IMR-90 (cell line): ENCODE results near the gene MREG. TPM values are rescaled to one million over a fixed set of nuclear protein-coding genes. Genes with fewer than 3 reads are reported as not detected.
A peak's percentile ranks its signal among the peaks of the same experiment; 100 is the strongest.

Experiments
- ATAC-seq: fragments of 200-7000 bp; cut with Tn5 transposase; 2 replicates; pipeline ENCODE4 v1.9.1; 2020; ENCODE audit warnings: low read depth, mild to moderate bottlenecking, moderate library complexity
- BruUV-seq: library from RNA; stranded (reverse); fragments of 400-500 nt; replicated peaks from 2 replicates; lab custom pipeline; 2021; lab: Mats Ljungman, UMichigan
- CTCF ChIA-PET: fragments of 300-600 bp; formaldehyde crosslinking; extraction: SDS; loops from one replicate; lab custom pipeline; 2021; ENCODE audit warnings: antibody characterized with exemption; lab: Yijun Ruan, JAX
- POLR2A ChIA-PET: fragments of 300-600 bp; sonication (Branson Sonifier 250); formaldehyde crosslinking; loops from one replicate; lab custom pipeline; 2022; ENCODE audit warnings: antibody characterized with exemption; ENCODE audit not compliant: unreplicated experiment; lab: Charles Lee
- DNase-seq: peaks from one replicate; pipeline ENCODE4 v3.0.0; 2013
- H2AFZ ChIP-seq: replicated peaks from 2 replicates; pipeline ENCODE3; 2013; ENCODE audit warnings: low read length, mild to moderate bottlenecking; ENCODE audit not compliant: poor library complexity
- H2AK5ac ChIP-seq: 2 replicates; pipeline ENCODE4 v1.6.1; 2013; ENCODE audit warnings: low read depth, low read length, inconsistent platforms
- H2AK9ac ChIP-seq: replicated peaks from 2 replicates; pipeline ENCODE3; 2013; ENCODE audit warnings: mild to moderate bottlenecking, low read depth, low read length, moderate library complexity; ENCODE audit not compliant: poor library complexity
- H2BK120ac ChIP-seq: 2 replicates; pipeline ENCODE4 v1.6.1; 2013; ENCODE audit warnings: low read depth, low read length, inconsistent platforms
- H2BK15ac ChIP-seq: 3 replicates; pipeline ENCODE4 v1.6.1; 2013; ENCODE audit warnings: low read depth, low read length, inconsistent platforms
- H2BK20ac ChIP-seq: 2 replicates; pipeline ENCODE4 v1.6.1; 2013; ENCODE audit warnings: low read depth, mild to moderate bottlenecking, inconsistent platforms, low read length, moderate library complexity
- H2BK5ac ChIP-seq: 2 replicates; pipeline ENCODE4 v1.6.1; 2013; ENCODE audit warnings: mild to moderate bottlenecking, low read depth, low read length, inconsistent platforms; ENCODE audit not compliant: poor library complexity, severe bottlenecking
- H3K14ac ChIP-seq: replicated peaks from 2 replicates; pipeline ENCODE4 v1.6.1; 2013; ENCODE audit warnings: low read depth, low read length, inconsistent platforms
- H3K18ac ChIP-seq: 2 replicates; pipeline ENCODE4 v1.6.1; 2013; ENCODE audit warnings: low read depth, low read length, control low read depth
- H3K23ac ChIP-seq: 2 replicates; pipeline ENCODE4 v1.6.1; 2013; ENCODE audit warnings: low read depth, low read length, inconsistent platforms
- H3K27ac ChIP-seq: 2 replicates; pipeline ENCODE4 v1.5.1; 2013; ENCODE audit warnings: mild to moderate bottlenecking, control low read depth, low read length; ENCODE audit not compliant: insufficient read depth
- H3K27me3 ChIP-seq: 2 replicates; pipeline ENCODE4 v1.6.1; 2013; ENCODE audit warnings: low read length; ENCODE audit not compliant: control insufficient read depth, insufficient read depth
- H3K36me3 ChIP-seq: 2 replicates; pipeline ENCODE4 v1.6.1; 2013; ENCODE audit warnings: low read length, mixed read lengths; ENCODE audit not compliant: control insufficient read depth, insufficient read depth
- H3K4ac ChIP-seq: 2 replicates; pipeline ENCODE4 v1.6.1; 2013; ENCODE audit warnings: low read depth, low read length, inconsistent platforms
- H3K4me1 ChIP-seq: 2 replicates; pipeline ENCODE4 v1.6.1; 2013; ENCODE audit warnings: low read length, mixed read lengths; ENCODE audit not compliant: control insufficient read depth, insufficient read depth
- H3K4me2 ChIP-seq: 2 replicates; pipeline ENCODE4 v1.6.1; 2013; ENCODE audit warnings: low read depth, mild to moderate bottlenecking, control low read depth, low read length, moderate library complexity
- H3K4me3 ChIP-seq: 2 replicates; pipeline ENCODE4 v1.5.1; 2013; ENCODE audit warnings: low read depth, mild to moderate bottlenecking, control low read depth, low read length, moderate library complexity; ENCODE audit not compliant: insufficient read depth
- H3K56ac ChIP-seq: 2 replicates; pipeline ENCODE4 v1.6.1; 2013; ENCODE audit warnings: low read length, inconsistent platforms; ENCODE audit not compliant: insufficient read depth; ENCODE audit errors: extremely low read depth
- H3K79me1 ChIP-seq, 2 experiments: 2 replicates each; pipeline ENCODE4 v1.6.1; 2013; ENCODE audit warnings: low read length in 2 of 2, inconsistent platforms in 1 of 2, low read depth in 1 of 2
- H3K9ac ChIP-seq: 2 replicates; pipeline ENCODE4 v1.6.1; 2013; ENCODE audit warnings: low read depth, low read length, control low read depth
- H3K9me1 ChIP-seq: 2 replicates; pipeline ENCODE4 v1.6.1; 2013; ENCODE audit warnings: low read length, inconsistent platforms; ENCODE audit not compliant: insufficient read depth
- H3K9me3 ChIP-seq: 2 replicates; pipeline ENCODE4 v1.6.1; 2013; ENCODE audit warnings: low read length; ENCODE audit not compliant: control insufficient read depth, insufficient read depth
- H4K20me1 ChIP-seq: 2 replicates; pipeline ENCODE4 v1.6.1; 2013; ENCODE audit warnings: low read length, inconsistent platforms; ENCODE audit not compliant: insufficient read depth
- H4K5ac ChIP-seq: 2 replicates; pipeline ENCODE4 v1.6.1; 2013; ENCODE audit warnings: mild to moderate bottlenecking, low read depth, low read length, control low read depth
- H4K8ac ChIP-seq, 2 experiments: 2 replicates each; pipeline ENCODE4 v1.6.1; 2013; ENCODE audit warnings: low read depth in 2 of 2, low read length in 2 of 2, control low read depth in 1 of 2, inconsistent platforms in 1 of 2
- H4K91ac ChIP-seq: 2 replicates; pipeline ENCODE4 v1.6.1; 2013; ENCODE audit warnings: low read depth, low read length, inconsistent platforms; ENCODE audit not compliant: insufficient read depth
- BHLHE40 ChIP-seq: fragments of 150-350 bp; IDR thresholded peaks from 2 replicates; pipeline ENCODE4 v1.6.1; 2016; ENCODE audit warnings: mild to moderate bottlenecking, low read depth, low read length
- CEBPB ChIP-seq: IDR thresholded peaks from 2 replicates; pipeline ENCODE4 v1.6.1; 2012; ENCODE audit warnings: low read depth, low read length, improper control_type of control experiment
- CHD1 ChIP-seq: IDR thresholded peaks from 2 replicates; pipeline ENCODE4 v1.6.1; 2012; ENCODE audit warnings: low read depth, low read length, improper control_type of control experiment
- CTCF ChIP-seq: conservative IDR thresholded peaks from 2 replicates; pipeline ENCODE4 v1.5.1; 2012; ENCODE audit warnings: mild to moderate bottlenecking, low read depth, low read length, improper control_type of control experiment
- ELK1 ChIP-seq: fragments of 150-350 bp; IDR thresholded peaks from 2 replicates; pipeline ENCODE4 v1.6.1; 2016; ENCODE audit warnings: low read depth, mild to moderate bottlenecking, low read length, moderate library complexity, borderline replicate concordance
- FOS ChIP-seq: fragments of 150-350 bp; IDR thresholded peaks from 2 replicates; pipeline ENCODE4 v1.6.1; 2016; ENCODE audit warnings: low read depth, low read length
- MAFK ChIP-seq: IDR thresholded peaks from 2 replicates; pipeline ENCODE4 v1.6.1; 2012; ENCODE audit warnings: low read depth, low read length, improper control_type of control experiment
- MAZ ChIP-seq: IDR thresholded peaks from 2 replicates; pipeline ENCODE4 v1.6.1; 2012; ENCODE audit warnings: low read depth, mild to moderate bottlenecking, low read length, improper control_type of control experiment, moderate library complexity, borderline replicate concordance
- MXI1 ChIP-seq: IDR thresholded peaks from 2 replicates; pipeline ENCODE4 v1.6.1; 2012; ENCODE audit warnings: low read depth, mild to moderate bottlenecking, low read length, moderate library complexity, borderline replicate concordance
- NFE2L2 ChIP-seq: fragments of 150-350 bp; IDR thresholded peaks from 2 replicates; pipeline ENCODE4 v1.6.1; 2016; ENCODE audit warnings: low read depth, mild to moderate bottlenecking, low read length
- POLR2A ChIP-seq: IDR thresholded peaks from 2 replicates; pipeline ENCODE4 v1.6.1; 2012; ENCODE audit warnings: mild to moderate bottlenecking, low read depth, low read length
- RAD21 ChIP-seq: IDR thresholded peaks from 2 replicates; pipeline ENCODE4 v1.6.1; 2012; ENCODE audit warnings: low read length, improper control_type of control experiment
- RCOR1 ChIP-seq: IDR thresholded peaks from 2 replicates; pipeline ENCODE4 v1.6.1; 2012; ENCODE audit warnings: mild to moderate bottlenecking, low read length, improper control_type of control experiment; ENCODE audit not compliant: insufficient replicate concordance
- RFX5 ChIP-seq: IDR thresholded peaks from 2 replicates; pipeline ENCODE4 v1.8.0; 2012; ENCODE audit warnings: low read depth, mild to moderate bottlenecking, low read length, moderate library complexity
- SMC3 ChIP-seq: fragments of 150-350 bp; IDR thresholded peaks from 2 replicates; pipeline ENCODE4 v1.6.1; 2016; ENCODE audit warnings: low read depth, mild to moderate bottlenecking, antibody characterized with exemption, low read length, moderate library complexity
- USF2 ChIP-seq: fragments of 150-350 bp; IDR thresholded peaks from 2 replicates; pipeline ENCODE4 v1.6.1; 2017; ENCODE audit warnings: mild to moderate bottlenecking, antibody characterized with exemption, low read length, low read depth
- WGBS, 2 experiments: methylation state at CpG; one replicate each; pipeline versions ENCODE4 v1.1.5 to v1.1.7; 2013; ENCODE audit warnings: missing lambda C conversion rate in 2 of 2; ENCODE audit not compliant: insufficient read length in 1 of 2; ENCODE audit errors: extremely low coverage in 2 of 2; 5-methylcytosine and 5-hydroxymethylcytosine counted together
- dilution Hi-C: fragments of 300-500 bp; cut with HindIII; formaldehyde crosslinking; loops from one replicate; pipeline ENCODE4 v1.14.3; 2018; ENCODE audit warnings: low sequenced_read_pairs; ENCODE audit not compliant: unreplicated experiment
- in situ Hi-C: fragments of 300-500 bp; cut with MboI; formaldehyde crosslinking; loops from 3 replicates; pipeline ENCODE4 v1.14.3; 2019; ENCODE audit warnings: low sequenced_read_pairs, inconsistent platforms, mixed read lengths
- intact Hi-C: fragments of 100-400 bp; cut with micrococcal nuclease; formaldehyde crosslinking; loops from 2 replicates; pipeline ENCODE4 v1.10.0; 2022
- polyA plus RNA-seq, 3 experiments: library from polyadenylated mRNA; depleted of rRNA; stranded (reverse); fragments of >200 nt; gene quantifications; 2 replicates each; pipeline ENCODE4 v1.2.3, GENCODE V29; 2012; ENCODE audit warnings: low replicate concordance in 1 of 3
- total RNA-seq: library from RNA; depleted of rRNA; stranded (reverse); fragments of >200 nt; gene quantifications from 2 replicates; pipeline ENCODE4 v1.2.3, GENCODE V29; 2012

Gene MREG
- total and polyA plus RNA-seq, 2 of the 4 experiments (the other 2 are of a cell fraction): 1.0 to 1.8 TPM

GRCh38 chr2:215966951-215967350 is 46.4 kb downstream of the MREG start:
- Histone ChIP-seq H2BK120ac (no peak overlapping the region), H4K20me1 (no peaks in the 10 kb centered on the region), H3K23ac (no peak overlapping the region), H2AK9ac (no peak overlapping the region), H2AFZ (no peak overlapping the region), H3K9me1 (no peaks in the 10 kb centered on the region; the same call in 1 of the 2 replicates), H4K91ac (no peak overlapping the region), H3K27me3 (no peaks in the 10 kb centered on the region), H3K79me1 (no peaks in the 10 kb centered on the region), H3K56ac (no peak overlapping the region), H2BK5ac (no peak overlapping the region), H2AK5ac (no peak overlapping the region), H2BK15ac (no peak overlapping the region), H3K9me3 (no peaks in the 10 kb centered on the region), H3K4ac (no peak overlapping the region), H3K18ac (no peak overlapping the region), H4K5ac (no peak overlapping the region), H3K36me3 (no peaks in the 10 kb centered on the region), H3K4me1 (no peaks in the 10 kb centered on the region), H3K27ac (no peak overlapping the region), H2BK20ac (no peak overlapping the region), H4K8ac (no peak overlapping the region), H3K4me2 (no peak overlapping the region), H3K4me3 (no peak overlapping the region), H3K14ac (no peak overlapping the region), H3K9ac (no peak overlapping the region)
- DNase-seq (peak; percentile 13), ATAC-seq (no peak)
- POLR2A ChIA-PET: no interaction called here
- WGBS, 2 experiments: no CpG with 5 or more reads among the region's 3 CpGs
- CTCF ChIA-PET: no interaction called here
- no TSS peak for BruUV-seq
- dilution Hi-C loops: no loop called here
- in situ Hi-C loops: no loop called here
- TF ChIP-seq CEBPB (no peak), RAD21 (no peak), MAZ (no peak), MXI1 (no peak), CHD1 (no peak), MAFK (no peak), NFE2L2 (no peak), ELK1 (no peak), BHLHE40 (no peak), USF2 (no peak), CTCF (no peak), RFX5 (no peak), POLR2A (no peak), SMC3 (no peak), RCOR1 (no peak), FOS (no peak)
- intact Hi-C loops: no loop called here
